HUDEP-2 (cell line): ENCODE data around the gene CAMK2D.
"Not testable (repeated sequence)": the region's sequence is repeated elsewhere in the genome, so short reads cannot be mapped to it uniquely, and the experiment has no call there.

Experiments used
- DNase-seq, 76 experiments: peaks; one replicate each; lab custom pipeline; 2025; ENCODE audit not compliant: unreplicated experiment in 76 of 76; lab: John Stamatoyannopoulos, UW

Gene CAMK2D

GRCh38 chr4:113761620-113762185 lies at the start of gene CAMK2D:
TSS of gene CAMK2D (minus strand) at chr4:113761738. CDS start at chr4:113761068, 670 bp downstream.
- peak in 42 of 76 experiments; percentile 1 to 63 (median 22) for DNase-seq

- no peak for DNase-seq
Measured at GRCh38 chr4:113810906-113811305, 49.4 kb upstream of the CAMK2D start.

- no peak for DNase-seq
Measured at GRCh38 chr4:113809311-113809710, 47.8 kb upstream of the CAMK2D start.

GRCh38 chr4:113806850-113807249 lies 45.3 kb upstream of the CAMK2D start:
- no peak for DNase-seq

- DNase-seq: no peak
Measured at GRCh38 chr4:113801882-113802281, 40.3 kb upstream of the CAMK2D start.

GRCh38 chr4:113796381-113796780 lies 34.8 kb upstream of the CAMK2D start:
- DNase-seq: not testable (repeated sequence)

GRCh38 chr4:113790478-113790877 lies 28.9 kb upstream of the CAMK2D start:
- DNase-seq: no peak

- DNase-seq: no peak
Measured at GRCh38 chr4:113788888-113789287, 27.4 kb upstream of the CAMK2D start.

GRCh38 chr4:113785781-113786180 lies 24.2 kb upstream of the CAMK2D start:
- DNase-seq: no peak

GRCh38 chr4:113784497-113785250 lies 23.1 kb upstream of the CAMK2D start:
- no peak for DNase-seq

- no peak for DNase-seq
Measured at GRCh38 chr4:113783701-113784100, 22.2 kb upstream of the CAMK2D start.

GRCh38 chr4:113783289-113783688 lies 21.8 kb upstream of the CAMK2D start:
- DNase-seq: no peak

- no peak for DNase-seq
Measured at GRCh38 chr4:113781439-113782040, 20.0 kb upstream of the CAMK2D start.

- no peak for DNase-seq
Measured at GRCh38 chr4:113776679-113777078, 15.1 kb upstream of the CAMK2D start.

GRCh38 chr4:113776016-113776415 lies 14.5 kb upstream of the CAMK2D start:
- no peak for DNase-seq

- no peak for DNase-seq
Measured at GRCh38 chr4:113773756-113774155, 12.2 kb upstream of the CAMK2D start.

GRCh38 chr4:113773014-113773413 lies 11.5 kb upstream of the CAMK2D start:
- no peak for DNase-seq

- DNase-seq: no peak
Measured at GRCh38 chr4:113772319-113772718, 10.8 kb upstream of the CAMK2D start.

GRCh38 chr4:113769744-113770143 lies 8.2 kb upstream of the CAMK2D start:
- no peak for DNase-seq

- DNase-seq: no peak
Measured at GRCh38 chr4:113768952-113769351, 7.4 kb upstream of the CAMK2D start.

- no peak for DNase-seq
Measured at GRCh38 chr4:113766882-113767281, 5.3 kb upstream of the CAMK2D start.

GRCh38 chr4:113764720-113765264 lies 3.3 kb upstream of the CAMK2D start:
- no peak for DNase-seq
